Lower lobe of right lung (tissue), 2 donors: ENCODE data around the gene MBD5. TPM values are rescaled to one million over a fixed set of nuclear protein-coding genes. Genes with fewer than 3 reads are reported as not detected.

Experiments
- ATAC-seq, 2 donors: fragments of 200-7000 bp; cut with Tn5 transposase; one replicate each; pipeline ENCODE4 v1.9.1; 2020 to 2022; ENCODE audit warnings: mild to moderate bottlenecking in 2 of 2, moderate library complexity in 2 of 2
- DNase-seq: peaks from one replicate; pipeline ENCODE4 v3.0.0-alpha.2; 2020
- H3K27ac ChIP-seq: fragments of 200-600 bp; one replicate; pipeline ENCODE4 v1.8.0; 2022
- H3K27me3 ChIP-seq: fragments of 200-600 bp; one replicate; pipeline ENCODE4 v1.8.0; 2022; ENCODE audit warnings: low read depth
- H3K36me3 ChIP-seq: fragments of 200-600 bp; one replicate; pipeline ENCODE4 v1.8.0; 2022; ENCODE audit warnings: mild to moderate bottlenecking
- H3K4me1 ChIP-seq: fragments of 200-600 bp; one replicate; pipeline ENCODE4 v1.8.0; 2022
- H3K4me3 ChIP-seq: fragments of 200-600 bp; one replicate; pipeline ENCODE4 v1.8.0; 2022; ENCODE audit warnings: mild to moderate bottlenecking
- H3K9me3 ChIP-seq: fragments of 200-600 bp; one replicate; pipeline ENCODE4 v1.8.0; 2022
- CTCF ChIP-seq: fragments of 200-600 bp; IDR thresholded peaks from one replicate; pipeline ENCODE4 v1.8.0; 2022; ENCODE audit warnings: antibody characterized with exemption, mild to moderate bottlenecking
- intact Hi-C: fragments of 100-400 bp; cut with DNase I; formaldehyde crosslinking; loops from one replicate; pipeline ENCODE4 v1.11.0; 2022
- total RNA-seq: library from RNA; stranded (reverse); fragmentation: NEBNext Ultra II Directional; extraction: Animal tissue kit (Norgen Biotek cat#: 25700); gene quantifications from one replicate; pipeline ENCODE4 v1.2.1, GENCODE V29; 2021
- donor health status: DM: no; HTN: yes; CAD: no; lungs with severe emphysema.

Gene MBD5
- total RNA-seq, 1 donor from 2014 or later, result 46.3 TPM

GRCh38 chr2:148194882-148195281 lies 174.0 kb downstream of the MBD5 start:
- no peaks in the 10 kb centered on the region for H3K36me3 ChIP-seq
- no peaks in the 10 kb centered on the region for H3K9me3 ChIP-seq
- ATAC-seq (no peak), DNase-seq (no peak)
- intact Hi-C loops, result no loop called here
- no peaks in the 10 kb centered on the region for H3K27me3 ChIP-seq
- H3K4me1 ChIP-seq, result no peaks in the 10 kb centered on the region
- no peak overlapping the region for H3K27ac ChIP-seq
- no peak for TF ChIP-seq CTCF
- no peak overlapping the region for H3K4me3 ChIP-seq

DNA sequence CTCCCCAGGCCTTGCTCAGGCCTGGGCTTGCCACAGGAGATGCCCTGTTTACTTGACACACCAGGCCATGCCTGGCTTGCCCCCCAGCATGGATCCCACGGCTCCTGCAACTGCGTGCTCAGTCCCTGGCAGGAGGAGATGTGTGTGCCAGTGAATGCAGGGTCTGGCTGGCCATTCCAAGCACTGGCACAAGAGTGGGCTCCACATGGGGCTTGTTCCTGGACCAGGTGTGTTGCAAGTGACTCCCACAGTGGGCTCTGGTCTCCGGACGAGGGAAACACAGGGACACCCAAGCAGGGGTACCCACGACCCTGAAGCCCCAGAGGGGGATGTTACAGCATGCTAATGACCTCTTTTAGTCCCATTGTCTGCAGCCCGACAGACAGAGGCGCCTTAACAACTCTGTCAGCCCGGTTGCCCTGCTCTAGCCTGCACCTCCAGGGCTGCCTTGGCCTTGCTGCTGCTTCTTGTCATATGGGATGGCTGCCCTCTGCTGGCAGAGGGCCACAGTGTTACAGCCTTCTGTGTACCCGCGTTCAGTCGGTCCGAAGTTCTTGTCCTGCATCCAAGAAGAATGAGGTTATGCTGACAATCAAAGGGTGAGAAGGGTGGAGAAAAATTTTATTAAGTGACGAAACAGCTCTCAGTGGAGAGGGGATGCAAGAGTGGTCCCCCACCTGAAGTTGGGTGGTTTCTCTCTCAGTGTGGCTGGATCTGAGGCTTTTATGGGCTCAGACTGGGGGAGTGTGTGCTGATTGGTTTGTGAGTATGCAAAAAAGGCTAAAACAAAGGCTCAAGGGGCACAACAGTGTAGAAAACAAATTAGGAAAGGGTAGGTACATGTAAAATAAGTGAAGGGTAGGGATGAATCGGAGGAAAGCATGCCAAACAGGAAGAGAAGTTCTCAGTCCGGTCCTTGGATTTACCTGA lies 180.4 kb downstream of the MBD5 start:
- Histone ChIP-seq H3K27ac (no peak overlapping the region), H3K36me3 (no peaks in the 10 kb centered on the region), H3K4me1 (no peaks in the 10 kb centered on the region), H3K27me3 (no peaks in the 10 kb centered on the region), H3K4me3 (no peak overlapping the region), H3K9me3 (no peaks in the 10 kb centered on the region)
- ATAC-seq (peak; percentile 64 to 69), DNase-seq (peak; percentile 70)
- peak; percentile 45 for TF ChIP-seq CTCF
- intact Hi-C loops, result no loop called here

DNA sequence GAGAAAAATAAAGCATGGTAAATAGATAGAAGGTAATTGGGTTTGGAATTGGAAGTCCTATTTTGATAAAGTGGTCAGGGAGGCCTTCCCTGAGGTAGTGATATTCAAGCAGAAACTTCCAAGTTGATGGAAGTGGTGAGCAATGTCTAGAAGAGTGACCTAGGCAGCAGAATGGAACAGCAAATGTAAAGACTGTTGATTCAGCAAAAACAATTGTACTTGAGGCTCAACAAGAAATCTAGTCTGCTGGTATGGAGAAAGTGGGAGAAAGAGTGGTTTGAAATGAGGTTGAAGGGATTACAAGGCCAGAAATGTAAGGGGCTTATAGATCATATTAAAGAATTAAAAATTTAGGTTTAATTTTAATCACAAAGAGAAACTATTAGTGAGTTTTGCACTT lies 181.3 kb downstream of the MBD5 start:
- ATAC-seq (no peak), DNase-seq (no peak)
- H3K27me3 ChIP-seq, result no peaks in the 10 kb centered on the region
- H3K27ac ChIP-seq, result no peak overlapping the region
- no peak overlapping the region for H3K4me3 ChIP-seq
- no peaks in the 10 kb centered on the region for H3K9me3 ChIP-seq
- intact Hi-C loops, result no loop called here
- no peaks in the 10 kb centered on the region for H3K4me1 ChIP-seq
- no peaks in the 10 kb centered on the region for H3K36me3 ChIP-seq
- no peak for TF ChIP-seq CTCF

- Histone ChIP-seq H3K27me3 (no peaks in the 10 kb centered on the region), H3K9me3 (no peaks in the 10 kb centered on the region), H3K27ac (no peak overlapping the region), H3K4me3 (no peak overlapping the region), H3K4me1 (no peaks in the 10 kb centered on the region), H3K36me3 (no peaks in the 10 kb centered on the region)
- intact Hi-C loops, result no loop called here
- no peak for DNase-seq
- no peak for TF ChIP-seq CTCF
- no peak for ATAC-seq
Measured at GRCh38 chr2:148207111-148207510, 186.2 kb downstream of the MBD5 start.

DNA sequence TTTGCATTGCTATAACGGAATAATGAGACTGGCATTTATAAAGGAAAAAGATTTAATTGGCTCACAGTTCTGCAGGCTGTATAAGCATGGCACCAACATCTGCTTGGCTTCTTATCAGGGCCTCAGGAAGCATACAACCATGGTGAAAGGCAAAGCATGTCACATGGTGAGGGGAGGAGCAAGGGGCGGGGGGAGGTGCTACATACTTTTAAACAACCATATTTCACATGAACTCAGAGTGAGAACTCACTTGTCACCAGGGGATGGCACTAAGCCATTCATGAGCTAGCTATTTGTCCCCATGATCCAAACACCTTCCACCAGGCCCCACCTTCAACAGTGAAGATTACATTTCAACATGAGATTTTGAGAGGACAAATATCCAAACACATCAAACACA lies 188.7 kb downstream of the MBD5 start:
- H3K4me1 ChIP-seq, result no peaks in the 10 kb centered on the region
- no peaks in the 10 kb centered on the region for H3K27me3 ChIP-seq
- no peak overlapping the region for H3K4me3 ChIP-seq
- DNase-seq (no peak), ATAC-seq (no peak)
- no peak overlapping the region for H3K27ac ChIP-seq
- no peak for TF ChIP-seq CTCF
- H3K36me3 ChIP-seq, result no peaks in the 10 kb centered on the region
- intact Hi-C loops, result no loop called here
- no peaks in the 10 kb centered on the region for H3K9me3 ChIP-seq
